ENCODE measurements around the gene TFCP2L1.

- TF ChIP-seq, protein P1, sequence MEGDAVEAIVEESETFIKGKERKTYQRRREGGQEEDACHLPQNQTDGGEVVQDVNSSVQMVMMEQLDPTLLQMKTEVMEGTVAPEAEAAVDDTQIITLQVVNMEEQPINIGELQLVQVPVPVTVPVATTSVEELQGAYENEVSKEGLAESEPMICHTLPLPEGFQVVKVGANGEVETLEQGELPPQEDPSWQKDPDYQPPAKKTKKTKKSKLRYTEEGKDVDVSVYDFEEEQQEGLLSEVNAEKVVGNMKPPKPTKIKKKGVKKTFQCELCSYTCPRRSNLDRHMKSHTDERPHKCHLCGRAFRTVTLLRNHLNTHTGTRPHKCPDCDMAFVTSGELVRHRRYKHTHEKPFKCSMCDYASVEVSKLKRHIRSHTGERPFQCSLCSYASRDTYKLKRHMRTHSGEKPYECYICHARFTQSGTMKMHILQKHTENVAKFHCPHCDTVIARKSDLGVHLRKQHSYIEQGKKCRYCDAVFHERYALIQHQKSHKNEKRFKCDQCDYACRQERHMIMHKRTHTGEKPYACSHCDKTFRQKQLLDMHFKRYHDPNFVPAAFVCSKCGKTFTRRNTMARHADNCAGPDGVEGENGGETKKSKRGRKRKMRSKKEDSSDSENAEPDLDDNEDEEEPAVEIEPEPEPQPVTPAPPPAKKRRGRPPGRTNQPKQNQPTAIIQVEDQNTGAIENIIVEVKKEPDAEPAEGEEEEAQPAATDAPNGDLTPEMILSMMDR (IDR thresholded peaks at IDR 0.05), result no peak
- no peak for TF ChIP-seq POLR2A (IDR thresholded peaks at IDR 0.05)
These were observed 106.3 kb downstream of the TFCP2L1 start for GRCh38 chr2:121178730-121179129.
